DMS 273 treated with DMSO at 0.1 percent for 48 hours (cell line): ENCODE measurements around the gene PI4KA.

Experiments used
- DNase-seq: peaks from one replicate; lab custom pipeline; 2025; lab: John Stamatoyannopoulos, UW

The PI4KA gene

DNA sequence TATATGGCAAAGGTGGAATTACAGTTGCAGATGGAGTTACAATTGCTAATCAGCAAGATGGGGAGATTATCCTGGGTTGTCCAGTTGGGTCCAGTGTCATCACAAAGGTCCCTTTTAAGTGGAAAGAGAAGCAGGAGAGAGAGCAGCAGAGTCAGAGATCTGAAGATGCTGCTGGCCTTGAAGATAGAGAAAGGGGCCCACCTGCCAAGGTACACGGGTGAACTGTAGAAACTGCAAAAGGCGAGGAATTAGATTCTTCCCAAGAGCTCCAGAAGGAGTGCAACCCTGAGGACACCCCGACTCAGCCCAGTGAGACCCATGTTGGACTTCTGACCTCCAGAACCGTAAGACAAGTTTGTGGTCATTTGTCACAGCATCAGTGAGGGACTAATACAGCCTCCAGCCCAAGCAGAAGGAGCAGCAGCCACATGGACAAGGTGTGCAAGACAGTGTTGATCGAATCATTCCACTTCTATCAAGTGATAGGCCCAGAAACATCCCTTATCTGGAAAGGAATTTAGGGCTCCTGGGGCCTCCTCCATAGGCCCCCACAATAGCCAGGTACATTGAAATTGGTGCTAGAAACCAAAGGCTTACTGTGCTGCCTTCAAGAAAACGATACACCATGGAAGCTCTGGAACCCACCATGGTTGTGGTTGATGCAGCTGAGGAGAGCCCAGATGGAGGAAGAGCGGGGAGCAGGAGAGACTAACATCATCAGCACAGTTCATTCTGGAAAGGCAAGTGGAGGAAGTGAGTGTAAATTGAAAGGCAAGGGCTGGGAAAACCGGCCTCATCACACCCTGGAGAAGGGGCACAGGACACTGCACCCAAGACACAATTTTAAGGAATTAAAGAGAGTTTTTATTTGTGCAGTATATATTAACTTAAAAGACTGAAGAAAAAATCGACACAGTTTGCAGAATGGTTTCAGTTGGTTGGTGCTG is 23.5 kb upstream of the PI4KA start:
- no peak for DNase-seq

DNA sequence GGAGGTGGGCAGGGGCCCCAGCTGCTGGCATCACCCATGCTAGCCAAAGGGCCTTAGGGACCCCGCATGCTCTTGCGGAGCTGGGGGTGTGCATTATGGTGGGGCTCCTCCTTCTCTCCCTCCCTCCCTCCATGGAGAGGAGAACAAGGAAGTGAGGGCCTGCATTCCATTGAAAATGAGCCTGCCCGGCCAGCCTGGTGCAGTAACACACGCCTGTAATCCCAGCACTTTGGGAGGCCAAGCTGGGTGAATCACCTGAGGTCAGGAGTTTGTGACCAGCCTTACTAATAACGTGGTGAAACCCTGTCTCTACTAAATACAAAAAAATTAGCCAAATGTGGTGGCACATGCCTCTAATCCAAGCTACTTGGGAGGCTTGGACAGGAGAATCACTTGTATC is 22.6 kb upstream of the PI4KA start:
- no peak for DNase-seq

DNA sequence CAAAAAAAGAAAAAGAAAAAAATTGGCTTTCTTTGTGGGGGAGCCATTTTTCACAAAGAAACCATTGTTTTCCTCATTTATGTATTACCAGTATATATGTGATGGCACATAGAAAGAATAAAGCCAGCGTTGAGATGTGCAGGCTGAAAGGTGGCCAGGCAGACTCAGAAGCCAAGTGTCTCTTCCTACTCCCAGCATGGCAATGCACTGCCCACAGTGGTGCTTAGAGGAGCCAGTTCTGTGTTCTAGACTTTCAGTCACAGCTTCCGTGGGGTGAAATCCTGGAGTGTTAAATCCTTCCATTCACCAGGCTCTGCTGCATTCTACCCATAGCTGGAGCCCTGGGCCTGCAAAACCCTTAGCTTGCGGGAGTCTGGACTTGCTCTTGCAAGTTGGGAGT is 19.1 kb upstream of the PI4KA start:
- DNase-seq: no peak

DNA sequence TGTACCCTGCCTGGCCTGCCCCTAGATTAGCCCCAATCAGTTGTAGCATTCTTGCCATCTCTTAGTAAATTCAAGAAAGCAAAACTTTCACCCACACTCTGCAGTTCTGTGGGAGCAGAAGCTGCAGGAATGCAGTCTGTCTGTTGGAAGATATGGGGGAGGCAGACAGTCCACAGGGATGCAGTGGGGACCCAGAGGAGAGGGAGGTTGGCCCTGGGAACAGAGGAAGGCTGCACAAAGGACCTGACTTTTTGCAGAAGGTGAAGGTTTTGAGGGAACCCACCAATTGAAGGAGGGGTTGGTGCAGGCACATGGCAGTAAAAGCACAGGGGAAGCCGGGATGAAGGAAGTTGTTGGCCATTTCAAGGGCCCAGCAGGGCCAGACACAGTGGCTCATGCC is 16.7 kb upstream of the PI4KA start:
- DNase-seq: no peak

DNA sequence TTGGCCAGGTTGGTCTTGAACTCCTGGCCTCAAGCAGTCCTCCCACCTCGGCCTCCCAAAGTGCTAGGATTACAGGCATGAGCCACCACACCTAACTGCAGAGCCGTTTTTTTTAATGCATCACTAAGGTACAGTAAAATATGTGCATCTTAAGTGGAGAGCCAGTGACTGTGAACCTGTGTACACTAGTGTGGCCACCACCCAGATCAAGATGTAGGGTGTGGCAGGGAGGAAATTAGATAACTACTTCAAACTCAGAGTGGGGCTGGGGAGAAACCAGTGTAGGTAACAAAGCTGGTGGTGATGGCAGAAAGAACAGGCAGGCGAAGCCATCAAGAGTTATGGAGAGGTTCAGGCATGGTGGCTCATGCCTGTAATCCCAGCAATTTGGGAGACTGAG is 14.6 kb upstream of the PI4KA start:
- no peak for DNase-seq

DNA sequence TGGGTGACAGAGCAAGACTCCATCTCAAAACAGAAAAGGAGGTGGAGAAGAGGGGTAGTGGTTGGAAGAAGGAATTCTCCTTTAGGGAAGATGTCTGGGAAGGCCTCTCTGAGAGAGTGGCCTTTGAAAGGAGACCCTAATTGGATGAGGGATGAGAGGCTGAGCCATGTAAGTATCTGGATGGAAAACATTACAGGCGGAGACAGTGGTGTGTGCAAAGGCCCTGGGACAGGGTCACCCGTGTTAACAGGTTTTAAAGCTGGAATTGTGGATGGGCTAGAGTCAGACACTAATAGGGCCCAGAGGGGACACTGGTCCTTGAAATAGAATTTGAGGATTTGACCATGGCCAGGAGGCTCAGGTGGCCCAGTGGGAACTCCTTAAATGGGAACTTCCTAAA is 10.6 kb upstream of the PI4KA start:
- no peak for DNase-seq

DNA sequence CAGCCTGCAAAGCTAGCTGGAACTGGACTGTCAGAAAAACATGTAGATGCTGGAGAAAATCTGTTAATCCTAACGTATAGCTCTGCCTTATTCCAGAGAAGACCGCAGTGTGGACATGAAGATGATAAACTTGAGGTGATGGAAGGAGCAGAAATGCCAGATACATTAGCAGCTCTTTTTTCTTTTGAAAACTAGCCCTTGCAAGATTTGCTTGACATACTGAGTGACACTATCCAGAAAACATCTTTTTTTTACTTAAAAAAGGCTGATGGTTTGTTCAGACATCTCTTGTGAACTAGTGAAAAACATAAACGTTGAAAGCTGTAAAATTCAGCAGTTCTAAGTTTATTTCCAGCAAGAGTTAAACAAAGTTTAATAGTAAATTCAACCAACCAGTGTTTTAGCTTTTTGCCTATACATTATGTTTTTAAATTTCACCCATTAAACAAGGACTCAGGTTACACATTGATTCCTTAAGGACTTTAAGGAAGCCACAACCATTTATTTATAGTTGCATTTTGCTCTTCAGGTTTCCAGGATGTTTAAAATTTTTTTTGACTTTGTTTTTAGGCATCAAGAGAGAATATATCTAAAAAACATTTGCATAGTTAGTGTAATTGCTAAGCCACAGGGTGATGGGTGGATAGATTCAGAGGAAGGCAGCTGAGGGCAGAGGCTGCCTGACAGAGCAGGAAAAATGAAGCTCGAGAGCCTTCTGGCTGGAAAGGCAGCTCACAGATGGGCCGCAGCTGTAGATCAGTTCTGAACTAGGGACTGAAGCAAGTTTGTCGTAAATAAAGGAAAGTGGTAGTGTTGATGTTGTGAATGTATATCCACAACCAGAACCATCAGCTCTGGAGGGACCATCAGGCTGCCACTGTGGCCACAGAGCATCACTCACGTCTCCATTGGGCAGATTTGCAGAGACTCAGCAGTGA is 9.7 kb upstream of the PI4KA start:
- DNase-seq: no peak

DNA sequence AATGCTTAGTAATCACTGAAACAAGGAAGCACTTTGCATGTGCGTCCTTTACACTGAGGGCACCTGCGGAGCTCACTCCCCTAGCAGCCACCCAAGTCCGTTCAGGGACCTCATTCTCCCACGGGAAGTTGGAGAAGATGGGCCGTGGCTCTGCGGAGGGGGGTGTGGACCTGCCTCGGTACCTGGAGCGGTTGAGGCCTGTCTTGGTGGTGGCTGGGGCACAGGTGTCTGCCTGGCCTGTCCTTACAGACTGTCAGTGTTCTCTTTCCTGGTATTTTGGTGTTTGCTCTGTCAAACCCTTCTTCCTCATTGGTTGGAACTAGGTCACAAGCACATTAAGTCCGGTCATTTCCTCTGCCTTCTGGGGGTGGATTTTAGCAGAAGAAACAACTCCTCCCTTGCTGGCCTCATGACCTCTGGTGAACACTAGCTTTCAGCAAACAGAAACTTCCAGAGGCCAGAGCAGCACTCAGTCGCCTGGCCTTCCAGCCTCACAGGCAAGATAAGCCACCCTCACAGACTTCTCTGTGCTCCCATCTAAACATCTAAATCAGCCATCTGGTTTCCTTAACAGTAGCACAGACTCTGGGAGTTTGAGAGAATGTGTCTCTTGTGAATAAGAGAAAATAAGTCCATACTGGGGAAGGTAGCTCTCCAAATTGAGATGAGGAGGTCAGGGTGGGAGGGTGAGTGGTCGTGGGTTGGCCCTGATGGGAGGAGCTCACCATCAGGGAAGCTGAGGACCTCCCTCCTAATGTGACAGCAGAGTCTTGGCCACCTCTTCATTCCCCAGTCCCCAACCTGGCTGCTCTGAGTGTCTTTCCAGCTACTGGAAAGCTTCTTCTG is 8.8 kb upstream of the PI4KA start:
- DNase-seq: no peak

DNA sequence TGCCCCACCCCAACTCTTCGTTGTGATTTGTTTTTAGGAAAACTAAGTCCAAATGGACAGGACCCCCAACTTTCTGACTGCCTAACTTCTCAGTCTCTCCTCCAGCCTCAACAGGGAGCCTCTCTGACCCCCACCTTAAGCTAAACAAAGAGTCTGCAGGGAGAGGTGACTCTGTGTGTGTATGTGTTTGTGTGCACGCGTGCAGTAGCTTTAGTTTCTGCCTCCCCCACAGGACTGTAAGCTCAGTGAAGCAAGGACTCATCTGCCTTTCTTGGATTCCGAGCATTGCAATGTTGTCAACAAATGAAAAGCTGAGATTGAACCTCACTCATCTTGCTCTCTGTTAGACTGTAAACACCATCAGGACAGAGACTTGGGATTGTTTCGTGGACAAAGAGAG is 8.1 kb upstream of the PI4KA start:
- no peak for DNase-seq

DNA sequence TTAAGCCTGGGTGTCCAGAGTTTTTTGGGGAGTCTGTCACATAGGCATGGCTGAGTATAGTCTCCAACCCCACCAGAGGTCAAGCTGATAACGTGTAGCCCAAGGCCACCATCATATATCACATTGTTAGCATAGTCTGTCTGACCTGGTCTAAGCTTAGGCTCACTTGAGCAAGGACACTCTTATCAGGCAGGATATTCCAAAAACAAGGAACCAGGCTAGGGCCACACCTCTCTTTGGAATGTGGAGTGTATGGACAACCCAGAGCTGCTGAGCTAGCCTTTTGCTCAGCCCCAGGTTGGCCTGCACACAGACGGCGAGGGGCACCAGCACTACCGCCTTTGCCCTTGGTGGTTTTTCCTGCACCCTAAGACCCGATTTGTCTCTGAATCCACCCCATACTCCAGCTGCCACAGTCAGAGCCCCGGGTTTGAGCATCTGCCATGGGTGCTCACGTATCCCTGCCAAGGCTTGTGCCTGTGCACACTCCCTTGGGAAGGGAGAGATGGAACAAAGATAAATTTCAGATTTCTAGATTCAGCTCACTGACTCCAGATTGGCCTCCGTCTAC is 7.3 kb upstream of the PI4KA start:
- DNase-seq: no peak

DNA sequence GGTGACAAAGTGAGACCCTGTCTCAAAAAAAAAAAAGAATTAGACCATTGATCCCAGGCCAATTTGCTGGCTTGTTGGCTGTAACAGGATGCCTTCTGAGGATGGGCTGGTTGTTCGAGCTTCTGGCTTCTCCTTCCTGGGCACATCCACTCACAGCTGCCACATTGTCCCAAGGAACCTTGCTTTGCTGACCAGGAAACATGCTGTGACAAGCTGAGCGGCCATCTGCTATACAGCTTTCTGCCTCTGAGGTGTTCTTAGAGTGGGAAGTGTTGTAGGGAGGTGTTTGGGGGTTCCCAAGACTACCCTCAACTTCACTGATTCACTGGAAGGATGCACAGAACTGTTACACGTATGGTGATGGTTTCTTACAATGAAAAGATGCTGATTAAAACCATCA is 6.7 kb upstream of the PI4KA start:
- DNase-seq: no peak

DNA sequence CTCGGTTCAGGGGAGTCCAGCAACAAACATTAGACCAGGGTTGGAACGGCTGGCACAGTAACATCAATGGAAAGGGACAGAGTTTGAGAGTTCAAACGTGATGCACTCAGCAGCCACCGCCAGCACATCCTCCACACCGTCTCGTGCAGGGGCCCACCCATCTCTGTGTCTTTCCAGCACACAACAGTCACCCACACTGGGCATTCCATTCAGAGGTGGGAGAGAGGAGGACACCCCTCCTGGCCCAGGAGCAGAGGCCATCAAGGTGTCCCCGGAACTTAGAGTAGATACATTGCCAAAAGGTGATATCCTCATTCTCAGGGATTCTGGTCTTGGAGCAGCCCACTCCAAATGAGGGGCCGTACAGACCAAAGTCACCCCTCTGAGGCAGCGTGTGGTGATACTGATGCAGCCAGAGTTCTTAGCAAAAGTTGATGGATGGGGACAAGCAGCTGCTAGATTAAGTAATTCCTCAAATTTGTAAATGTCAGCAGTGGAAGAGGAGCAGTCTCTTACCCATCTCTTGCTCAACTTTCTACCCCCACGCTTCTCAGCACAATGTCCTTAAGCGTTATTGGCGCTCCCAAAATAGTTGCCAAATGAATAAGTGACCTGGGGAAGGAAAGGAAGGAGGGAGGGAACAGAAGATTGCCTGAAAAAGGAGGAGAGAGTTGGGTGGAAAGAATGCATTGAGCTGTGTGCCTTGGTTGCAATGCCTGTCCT is 5.7 kb upstream of the PI4KA start:
- DNase-seq: no peak

DNA sequence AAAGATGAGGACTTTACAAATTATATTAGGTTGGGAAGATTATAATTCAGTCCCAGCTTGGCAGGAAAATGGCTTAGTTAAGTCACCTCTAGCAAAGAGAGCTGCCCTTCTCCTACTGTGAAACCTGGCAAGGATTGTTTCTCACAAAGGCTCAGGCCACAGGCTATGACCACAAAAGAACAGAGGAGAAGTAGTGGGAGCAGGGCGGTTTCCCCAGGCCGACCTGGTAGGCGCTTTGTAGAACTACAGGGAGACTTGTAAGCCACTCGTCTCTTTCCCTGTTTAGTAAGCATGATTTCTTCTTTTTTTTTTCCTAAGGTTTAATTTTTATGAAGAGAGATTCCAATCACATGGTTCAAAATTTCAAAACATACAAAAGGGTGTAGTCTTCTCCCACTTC is 4.8 kb upstream of the PI4KA start:
- no peak for DNase-seq

DNA sequence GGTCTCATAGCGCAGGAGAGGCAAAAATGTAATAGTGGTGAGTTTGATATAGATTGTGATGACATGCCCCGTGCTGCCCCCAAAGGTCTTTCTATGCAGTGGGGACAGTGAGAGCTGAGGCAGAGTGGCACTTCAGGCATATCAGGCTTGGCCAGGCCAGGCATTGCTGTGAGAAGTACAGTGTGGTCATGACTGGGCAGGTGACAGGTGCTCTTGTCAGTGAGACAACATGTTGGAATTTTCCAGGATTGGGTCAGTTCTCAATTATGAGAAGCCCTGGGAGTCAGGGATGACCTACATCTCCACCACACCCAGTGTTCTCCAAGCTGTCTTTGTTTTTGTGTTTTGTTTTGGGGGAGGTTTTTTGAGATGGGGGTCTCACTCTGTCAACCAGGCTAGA is 3.9 kb upstream of the PI4KA start:
- DNase-seq: no peak

DNA sequence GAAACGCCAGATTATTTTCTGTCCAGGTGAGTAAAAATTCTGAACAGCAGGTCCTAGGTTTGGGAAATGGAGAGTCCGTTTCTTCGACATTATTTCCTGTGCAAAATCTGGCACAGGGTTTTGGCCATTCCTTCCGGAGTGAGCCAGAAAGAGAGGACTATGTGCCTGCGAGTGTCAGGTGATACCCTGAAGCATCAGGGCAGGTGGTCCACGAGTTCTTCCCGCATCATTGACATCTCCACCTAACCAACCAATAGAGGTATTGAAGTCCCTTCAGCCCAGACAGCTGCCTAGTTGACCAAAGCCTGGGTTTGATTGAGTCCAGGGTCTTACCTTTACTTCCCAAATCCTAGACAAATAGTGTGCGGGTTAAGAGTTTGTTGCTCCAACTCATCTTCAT is 1.0 kb upstream of the PI4KA start:
- no peak for DNase-seq

DNA sequence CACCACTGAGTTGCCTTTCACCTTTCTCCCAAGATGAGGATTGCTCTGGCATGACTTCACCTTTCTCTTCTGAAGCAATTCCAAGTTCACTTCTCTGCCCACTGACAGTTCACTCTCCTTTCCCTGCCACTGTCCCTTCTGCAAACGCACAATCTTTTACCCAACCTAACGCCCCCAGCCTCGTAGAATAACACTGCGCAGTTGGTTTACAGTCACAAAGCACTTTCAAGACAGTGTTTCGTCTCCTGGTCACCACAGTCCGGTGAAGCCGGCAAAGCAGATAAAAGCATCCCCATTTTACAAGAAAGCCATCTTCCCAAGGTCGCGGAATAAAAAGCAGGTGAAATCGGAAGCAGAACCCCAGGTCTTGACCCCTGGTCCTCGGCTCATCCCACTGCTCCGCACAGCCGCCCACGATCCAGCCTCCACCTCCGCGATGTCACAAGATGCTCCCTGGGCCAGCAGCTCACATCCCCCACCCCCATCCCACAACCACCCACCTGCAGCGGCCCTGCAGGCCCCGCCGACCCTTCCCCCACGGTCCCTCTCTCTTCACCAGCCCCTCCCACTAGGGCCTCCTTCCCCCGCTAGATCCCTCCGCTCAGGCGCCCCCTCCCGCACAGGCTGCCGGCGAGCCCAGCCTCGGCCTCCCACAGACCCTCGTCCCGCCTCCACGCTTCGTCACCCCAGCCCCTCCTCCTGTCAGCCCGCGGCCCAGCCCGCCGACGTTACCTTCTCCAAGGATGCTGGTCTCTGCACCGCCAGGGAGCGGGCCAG is 585 bp downstream of the PI4KA start:
- DNase-seq: no peak

DNA sequence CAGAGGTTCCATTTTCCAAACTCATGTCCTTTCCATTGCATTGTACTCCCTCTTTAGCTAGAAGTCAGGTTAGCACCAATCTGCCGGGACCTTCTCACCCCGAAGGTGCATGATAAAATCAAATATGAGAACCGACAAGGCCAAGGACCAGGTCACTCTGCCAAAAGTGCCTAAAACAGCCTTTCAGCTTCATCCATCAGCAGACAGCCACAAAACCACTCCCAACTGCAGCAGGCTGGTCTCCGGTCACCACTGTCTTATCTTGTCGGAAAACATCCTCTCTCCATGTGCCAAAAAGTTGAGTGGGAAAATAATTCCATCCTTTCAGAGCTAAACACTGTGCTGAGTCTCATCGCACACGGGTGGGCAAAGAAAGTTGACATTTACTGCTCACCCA is 1.4 kb downstream of the PI4KA start:
- no peak for DNase-seq

DNA sequence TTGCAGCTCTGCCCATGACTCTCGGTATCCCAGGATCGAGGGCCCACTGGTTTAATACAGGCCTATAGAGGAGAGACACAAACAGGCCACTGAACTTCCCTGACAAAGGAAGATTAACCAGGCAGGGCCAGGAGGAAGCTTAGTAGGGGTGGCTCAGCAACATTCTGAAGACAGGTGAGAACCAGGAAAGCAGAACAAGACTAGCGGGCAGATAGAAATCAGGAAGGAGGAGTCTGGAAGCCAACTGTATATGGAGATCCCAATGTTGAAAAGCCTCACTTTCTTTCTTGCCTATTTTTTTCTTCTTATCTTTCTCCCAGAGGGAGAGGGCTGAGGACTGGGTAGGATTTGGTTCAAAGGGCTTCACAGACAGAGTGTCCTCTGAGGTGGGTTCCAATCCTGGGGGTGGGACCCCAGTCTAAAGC is 5.4 kb downstream of the PI4KA start:
- no peak for DNase-seq

DNA sequence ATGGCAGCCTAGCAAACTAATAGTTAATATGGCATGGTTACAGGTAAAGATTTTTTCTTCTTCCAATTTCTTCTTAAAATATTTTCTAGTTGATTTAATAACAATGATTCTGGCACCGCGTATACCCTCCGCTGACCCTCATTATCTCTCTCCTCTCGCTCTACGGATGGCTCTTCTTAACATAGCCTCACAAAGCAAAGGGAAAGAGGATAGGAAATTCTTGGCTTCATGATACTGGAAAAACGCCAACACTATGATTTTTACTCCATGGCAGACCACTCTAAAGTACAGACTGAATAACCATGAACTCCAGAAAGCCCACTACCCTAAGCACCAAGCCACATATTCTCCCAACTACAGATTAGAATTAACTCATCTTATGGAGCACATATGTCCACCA is 6.1 kb downstream of the PI4KA start:
- DNase-seq: no peak

DNA sequence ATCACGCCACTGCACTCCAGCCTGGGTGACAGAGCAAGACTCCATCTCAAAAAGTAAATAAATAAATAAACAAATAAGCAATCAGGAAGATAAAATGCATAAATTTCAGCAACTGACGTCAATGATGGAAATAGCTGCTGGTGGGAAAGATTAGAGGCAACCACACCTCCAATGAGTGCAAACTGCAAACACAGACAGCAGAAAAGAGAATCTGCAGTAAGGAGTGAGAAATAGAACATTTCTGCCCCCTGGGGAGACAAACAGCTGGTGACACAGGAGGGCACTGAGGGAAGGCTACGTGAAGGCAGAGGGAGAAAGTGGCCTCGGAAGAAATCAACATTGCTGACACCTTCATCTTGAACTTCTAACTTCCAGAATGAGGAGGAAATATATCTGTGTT is 6.5 kb downstream of the PI4KA start:
- DNase-seq: no peak
